Measurements from ENCODE around the gene OR51M1. TPM values are rescaled to one million over a fixed set of nuclear protein-coding genes. Genes with fewer than 3 reads are reported as not detected.

The OR51M1 gene
- total and polyA plus RNA-seq, 2 of the 13 experiments (the other 11 are each of a cell fraction or from before 2014, with no cell fraction given) = not detected

GRCh38 chr11:5405173-5405572, 21.6 kb downstream of the OR51M1 start:
- no peak for ATAC-seq
- H3K79me2 ChIP-seq (ENCODE audit: insufficient read depth, low read length) = no peaks in the 10 kb centered on the region

More at GRCh38 chr11:5405173-5405572, 21.6 kb downstream of the OR51M1 start:
- no peak overlapping the region for H3K9ac ChIP-seq (ENCODE audit: insufficient read depth, low read depth, low read length)
- no peak for DNase-seq (ENCODE audit: low spot score)
- H3K27ac ChIP-seq (ENCODE audit: extremely low read length, insufficient read depth, low read length) = no peak overlapping the region
- TF ChIP-seq HMG20B (CRISPR knock-in tag; conservative IDR thresholded peaks at IDR 0.05) (no peak), SMARCE1 (IDR thresholded peaks at IDR 0.05; ENCODE audit: borderline replicate concordance) (no peak), MAFF (IDR thresholded peaks at IDR 0.05; ENCODE audit: low read depth, low read length) (peak; percentile 66), ZFP37 (CRISPR knock-in tag; IDR thresholded peaks at IDR 0.05; ENCODE audit: borderline replicate concordance) (no peak), ZNF282 (IDR thresholded peaks at IDR 0.05; ENCODE audit: partially characterized antibody) (no peak), NFYC (CRISPR knock-in tag; IDR thresholded peaks at IDR 0.05) (no peak), SPEN (CRISPR knock-in tag; IDR thresholded peaks at IDR 0.05; ENCODE audit: low read depth) (no peak), ZBTB4 (CRISPR knock-in tag; IDR thresholded peaks at IDR 0.05; ENCODE audit: borderline replicate concordance) (no peak), TIGD3 (CRISPR knock-in tag; IDR thresholded peaks at IDR 0.05; ENCODE audit: borderline replicate concordance) (no peak), MAFK (conservative IDR thresholded peaks at IDR 0.05 in 1 of 2, IDR thresholded peaks at IDR 0.05 in 1 of 2; ENCODE audit: low read length in 2 of 2) (peak; percentile 58 to 68), TBX2 (CRISPR knock-in tag; IDR thresholded peaks at IDR 0.05; ENCODE audit: borderline replicate concordance) (no peak), ZNF713 (CRISPR knock-in tag; IDR thresholded peaks at IDR 0.05) (no peak), ZNF20 (CRISPR knock-in tag; IDR thresholded peaks at IDR 0.05) (no peak)
- H3K4me2 ChIP-seq (ENCODE audit: low read depth, low read length) = no peak overlapping the region
- H3K4me1 ChIP-seq (ENCODE audit: insufficient read depth, low read length) = no peaks in the 10 kb centered on the region
- no peak overlapping the region for H2AFZ ChIP-seq (ENCODE audit: low read length)
- no TSS peak for BruUV-seq (replicated peaks)
- peaks cover 0 to 8% of the 10 kb centered on the region in 2 experiments; a peak in 1 of 5 replicates for H3K27me3 ChIP-seq (ENCODE audit: control insufficient read depth in 1 of 2, insufficient read depth in 2 of 2, low read length in 2 of 2)
- POLR2A ChIA-PET = no interaction called here
- H3K4me3 ChIP-seq (replicated peaks in 1 of 3; ENCODE audit: insufficient read depth in 1 of 3, low read depth in 2 of 3, low read length in 3 of 3) = no peak overlapping the region
- CTCF ChIA-PET (ENCODE audit: low intra/inter-chr PET ratio, low total read pairs) = no interaction called here
- no peak for FAIRE-seq
- H3K36me3 ChIP-seq (replicated peaks in 1 of 2; ENCODE audit: control insufficient read depth in 1 of 2, insufficient read depth in 2 of 2, low read length in 2 of 2) = no peaks in the 10 kb centered on the region
- no peaks in the 10 kb centered on the region for H4K20me1 ChIP-seq (ENCODE audit: insufficient read depth, low read length)
- H3K9me3 ChIP-seq (ENCODE audit: low read length) = no peaks in the 10 kb centered on the region
- intact Hi-C loops (cut with micrococcal nuclease; ENCODE audit: unreplicated experiment) (no loop called here), in situ Hi-C loops (cut with HindIII; ENCODE audit: extremely low pct_ligation_motif_present, low pct_unique_long_range_greater_than_20kb) (no loop called here)

Measured in HepG2 (cell line).